GM12873 (cell line): ENCODE data around the gene CA10.

Experiments used
- CTCF ChIP-seq: IDR thresholded peaks from 2 replicates; pipeline ENCODE4 v1.5.1; 2012; ENCODE audit warnings: low read depth, mild to moderate bottlenecking, moderate library complexity, low read length, control low read depth; ENCODE audit not compliant: insufficient read depth; ENCODE audit errors: missing control alignments

The CA10 gene

GRCh38 chr17:51999654-52000053 is 158.9 kb downstream of the CA10 start:
- no peak for TF ChIP-seq CTCF

GRCh38 chr17:51997723-51998122 is 160.8 kb downstream of the CA10 start:
- no peak for TF ChIP-seq CTCF

- TF ChIP-seq CTCF: no peak
Measured at GRCh38 chr17:51995797-51996403, 162.6 kb downstream of the CA10 start.

- no peak for TF ChIP-seq CTCF
Measured at GRCh38 chr17:51992864-51993416, 165.6 kb downstream of the CA10 start.

GRCh38 chr17:51971121-51971520 is 187.4 kb downstream of the CA10 start:
- no peak for TF ChIP-seq CTCF

GRCh38 chr17:51961689-51962088 is 196.8 kb downstream of the CA10 start:
- TF ChIP-seq CTCF: no peak

GRCh38 chr17:51957786-51958185 is 200.7 kb downstream of the CA10 start:
- no peak for TF ChIP-seq CTCF

- TF ChIP-seq CTCF: no peak
Measured at GRCh38 chr17:51955245-51955644, 203.3 kb downstream of the CA10 start.
